Measurements from ENCODE around the gene FMN1.

GRCh38 chr15:33095641-33096040 is 98.9 kb downstream of the FMN1 start:
- no peak for TF ChIP-seq CTCF (IDR thresholded peaks at IDR 0.05)
- no peak for TF ChIP-seq POLR2A (IDR thresholded peaks at IDR 0.05)
